Ureter (tissue), 1 donor: ENCODE measurements around the gene SLC7A7. TPM values are rescaled to one million over a fixed set of nuclear protein-coding genes. Genes with fewer than 3 reads are reported as not detected.
"Not testable (repeated sequence)": the region's sequence is repeated elsewhere in the genome, so short reads cannot be mapped to it uniquely, and the experiment has no call there.

Experiments used
- DNase-seq: peaks from one replicate; pipeline ENCODE4 v3.0.0-alpha.2; 2020; ENCODE audit warnings: low spot score
- total RNA-seq: library from RNA; stranded (reverse); gene quantifications from one replicate; pipeline ENCODE4 v1.2.4, GENCODE V29; 2023
- donor health status: DM: yes; HTN: yes; CAD: no.

Gene SLC7A7
- total RNA-seq, 1 donor from 2014 or later = 10.6 TPM

DNA sequence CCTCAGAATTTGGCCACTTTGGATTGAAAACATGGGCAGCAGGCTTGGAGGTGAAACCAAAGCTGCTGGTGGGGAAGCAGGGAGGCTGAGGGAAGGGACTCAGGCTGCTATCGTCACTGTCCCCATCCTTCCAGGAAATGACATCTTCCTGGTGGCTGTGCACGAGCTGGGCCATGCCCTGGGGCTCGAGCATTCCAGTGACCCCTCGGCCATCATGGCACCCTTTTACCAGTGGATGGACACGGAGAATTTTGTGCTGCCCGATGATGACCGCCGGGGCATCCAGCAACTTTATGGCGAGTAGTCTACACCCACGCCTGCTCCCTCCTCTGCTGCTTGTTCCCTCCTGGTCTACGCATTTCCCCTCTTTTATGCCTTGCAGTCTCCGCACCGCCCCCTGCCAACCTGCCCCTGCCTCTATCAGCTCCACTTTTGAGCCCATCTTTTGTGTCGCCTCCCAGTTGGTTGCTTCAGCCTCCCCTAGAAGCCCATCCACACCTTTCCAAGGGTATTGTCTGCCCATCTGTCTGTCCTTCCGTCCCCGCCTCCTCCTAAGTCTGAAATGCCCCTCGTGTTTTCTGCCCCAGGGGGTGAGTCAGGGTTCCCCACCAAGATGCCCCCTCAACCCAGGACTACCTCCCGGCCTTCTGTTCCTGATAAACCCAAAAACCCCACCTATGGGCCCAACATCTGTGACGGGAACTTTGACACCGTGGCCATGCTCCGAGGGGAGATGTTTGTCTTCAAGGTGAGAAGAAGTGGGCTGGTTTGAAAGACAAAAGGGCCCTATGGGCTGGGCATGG lies 28.1 kb upstream of the SLC7A7 start:
- DNase-seq = no peak

DNA sequence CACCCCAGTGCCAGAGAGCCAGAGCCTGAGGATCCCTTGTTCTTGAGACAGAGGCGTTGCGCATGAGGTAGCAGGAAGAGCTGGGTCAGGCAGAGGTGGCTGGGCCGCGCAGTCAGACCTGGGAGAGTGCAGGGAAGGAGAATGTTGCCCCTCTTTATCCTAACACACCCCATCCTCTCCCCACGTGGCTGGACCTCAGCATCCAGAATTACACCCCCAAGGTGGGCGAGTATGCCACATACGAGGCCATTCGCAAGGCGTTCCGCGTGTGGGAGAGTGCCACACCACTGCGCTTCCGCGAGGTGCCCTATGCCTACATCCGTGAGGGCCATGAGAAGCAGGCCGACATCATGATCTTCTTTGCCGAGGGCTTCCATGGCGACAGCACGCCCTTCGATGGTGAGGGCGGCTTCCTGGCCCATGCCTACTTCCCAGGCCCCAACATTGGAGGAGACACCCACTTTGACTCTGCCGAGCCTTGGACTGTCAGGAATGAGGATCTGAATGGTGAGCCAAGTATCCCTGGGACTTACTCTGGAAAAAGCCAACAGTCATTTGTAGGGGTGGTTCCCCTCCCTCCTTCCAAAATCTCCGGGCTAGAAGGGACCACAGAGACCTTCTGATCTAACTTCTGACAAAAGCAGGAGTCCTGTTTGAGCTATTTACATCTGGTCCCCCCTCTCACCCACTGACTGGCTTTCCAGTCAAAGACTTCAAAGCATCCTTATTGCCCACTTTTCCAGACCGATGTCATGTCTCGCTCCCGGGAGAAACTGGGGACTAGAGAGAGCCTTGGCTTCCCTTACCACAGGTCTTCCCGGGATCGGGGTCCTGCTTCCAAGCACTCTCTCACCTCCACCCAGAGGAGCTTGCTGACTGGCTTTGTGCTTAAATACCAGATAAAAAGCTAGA lies 27.2 kb upstream of the SLC7A7 start:
- DNase-seq = no peak

DNA sequence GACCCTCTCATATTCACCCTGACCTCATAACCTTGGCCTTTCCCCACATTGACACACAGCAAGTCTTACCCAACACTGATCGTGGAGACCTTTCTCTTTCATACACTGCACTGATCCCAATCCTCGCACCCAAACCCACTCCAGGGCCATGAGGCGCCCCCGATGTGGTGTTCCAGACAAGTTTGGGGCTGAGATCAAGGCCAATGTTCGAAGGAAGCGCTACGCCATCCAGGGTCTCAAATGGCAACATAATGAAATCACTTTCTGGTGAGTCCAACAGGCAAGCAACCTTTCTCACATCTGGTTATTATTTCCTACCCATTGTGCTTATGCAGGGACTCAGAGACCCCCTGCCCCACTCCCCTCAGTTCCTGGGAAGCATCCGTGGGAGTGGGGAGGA lies 26.5 kb upstream of the SLC7A7 start:
- DNase-seq = no peak

DNA sequence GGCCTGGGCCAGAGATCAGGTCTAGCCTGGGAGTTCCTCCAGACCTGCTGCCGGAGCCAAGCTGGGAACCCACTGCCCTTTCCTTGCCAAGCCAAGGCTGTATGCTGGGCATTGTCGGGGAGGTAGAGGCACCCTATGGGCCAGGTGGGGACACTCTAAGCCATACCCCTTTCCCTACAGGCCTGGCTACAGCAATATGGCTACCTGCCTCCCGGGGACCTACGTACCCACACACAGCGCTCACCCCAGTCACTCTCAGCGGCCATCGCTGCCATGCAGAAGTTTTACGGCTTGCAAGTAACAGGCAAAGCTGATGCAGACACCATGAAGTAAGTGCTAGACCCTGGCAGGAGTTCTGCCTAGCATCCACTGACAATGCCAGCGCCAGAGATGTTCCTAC lies 26.1 kb upstream of the SLC7A7 start:
- no peak for DNase-seq

DNA sequence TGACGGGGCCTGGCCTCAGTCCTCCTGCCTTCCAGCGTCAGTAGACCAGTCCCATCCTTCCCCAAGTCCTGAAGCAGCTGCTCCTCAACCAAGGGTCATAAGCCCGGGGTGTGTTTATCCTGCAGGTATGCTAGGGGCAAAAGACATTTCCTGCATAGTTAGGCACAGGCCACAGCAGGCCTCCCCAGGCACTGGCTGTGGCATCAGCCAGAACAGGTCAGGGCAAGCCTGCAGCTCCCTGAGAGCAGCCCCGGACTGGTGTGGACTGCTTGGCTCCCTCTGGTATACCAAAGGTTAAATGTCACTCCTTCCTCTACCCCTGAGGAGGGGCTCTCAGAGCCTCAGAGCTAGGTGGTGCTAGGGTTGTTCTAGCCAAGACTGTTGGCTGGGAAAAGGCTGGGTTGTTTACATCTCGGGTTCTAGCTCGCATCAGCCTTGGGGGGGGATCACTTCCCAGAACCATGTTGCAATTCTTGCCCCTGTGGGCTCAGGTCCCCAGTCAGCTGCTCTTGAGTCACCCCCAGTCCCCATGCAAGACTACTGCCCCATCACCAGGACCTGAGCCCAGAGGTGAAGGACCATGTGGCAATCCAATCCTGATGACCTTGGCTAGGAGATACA lies 24.0 kb upstream of the SLC7A7 start:
- DNase-seq = peak; percentile 74

DNA sequence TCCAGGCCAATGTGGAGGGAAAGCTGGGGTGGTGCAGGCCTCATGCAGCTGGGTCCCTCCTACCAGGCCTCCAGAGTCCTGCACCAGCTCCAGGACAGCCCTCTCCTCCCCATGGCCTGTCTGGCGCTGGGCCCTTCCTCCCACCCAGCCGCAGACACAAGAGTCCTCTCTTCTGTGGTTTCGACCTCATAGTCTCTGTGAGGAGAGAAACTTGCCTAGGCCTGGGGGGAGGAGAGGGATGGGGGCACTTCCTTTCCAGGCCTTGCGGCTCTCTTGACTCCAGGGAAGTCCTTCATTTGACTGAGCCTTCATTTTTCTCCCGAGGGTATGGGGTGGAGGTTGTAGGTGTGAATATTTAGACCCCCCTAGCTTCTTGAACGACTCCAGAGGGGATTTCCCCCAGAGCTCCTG lies 23.4 kb upstream of the SLC7A7 start:
- no peak for DNase-seq

DNA sequence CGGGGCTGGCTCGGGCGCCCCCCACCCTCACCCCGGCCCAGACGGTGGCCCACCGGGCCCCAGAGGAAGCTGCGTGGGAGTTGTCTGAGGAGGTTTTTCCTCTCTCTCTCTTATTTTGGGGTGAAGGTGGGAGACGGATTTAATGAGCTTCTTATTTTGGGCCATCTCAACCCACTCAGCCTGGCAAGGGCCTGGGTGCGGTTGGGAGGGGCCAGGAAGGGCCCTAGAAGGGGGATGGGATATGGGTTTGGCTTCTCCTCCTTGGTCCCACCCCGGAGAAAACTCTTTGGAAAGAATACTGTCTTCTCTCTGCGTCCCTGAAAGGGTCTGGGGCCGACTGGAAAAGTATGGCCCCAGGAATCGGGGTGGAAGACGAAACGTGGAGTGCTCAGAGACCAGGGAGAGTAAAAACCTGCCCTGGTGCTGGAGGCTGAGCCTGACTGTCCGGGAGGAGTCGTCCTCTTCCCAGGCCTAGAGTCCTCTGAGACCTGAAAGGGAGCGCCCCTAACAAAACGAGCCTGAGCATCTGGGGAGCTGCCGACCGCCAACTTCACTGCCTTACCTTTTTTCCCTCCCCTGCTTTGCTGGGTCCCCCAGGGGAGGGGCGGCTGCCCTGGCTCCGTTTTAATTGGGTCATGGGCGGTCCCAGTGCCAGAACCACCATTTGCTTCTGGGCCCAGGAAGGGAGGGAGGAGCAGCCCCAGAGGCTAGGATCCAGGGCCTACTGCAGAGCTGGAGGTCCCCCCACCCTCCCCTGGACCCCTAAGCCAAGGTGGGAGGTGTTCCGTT lies 22.7 kb upstream of the SLC7A7 start:
- peak; percentile 84 for DNase-seq

DNA sequence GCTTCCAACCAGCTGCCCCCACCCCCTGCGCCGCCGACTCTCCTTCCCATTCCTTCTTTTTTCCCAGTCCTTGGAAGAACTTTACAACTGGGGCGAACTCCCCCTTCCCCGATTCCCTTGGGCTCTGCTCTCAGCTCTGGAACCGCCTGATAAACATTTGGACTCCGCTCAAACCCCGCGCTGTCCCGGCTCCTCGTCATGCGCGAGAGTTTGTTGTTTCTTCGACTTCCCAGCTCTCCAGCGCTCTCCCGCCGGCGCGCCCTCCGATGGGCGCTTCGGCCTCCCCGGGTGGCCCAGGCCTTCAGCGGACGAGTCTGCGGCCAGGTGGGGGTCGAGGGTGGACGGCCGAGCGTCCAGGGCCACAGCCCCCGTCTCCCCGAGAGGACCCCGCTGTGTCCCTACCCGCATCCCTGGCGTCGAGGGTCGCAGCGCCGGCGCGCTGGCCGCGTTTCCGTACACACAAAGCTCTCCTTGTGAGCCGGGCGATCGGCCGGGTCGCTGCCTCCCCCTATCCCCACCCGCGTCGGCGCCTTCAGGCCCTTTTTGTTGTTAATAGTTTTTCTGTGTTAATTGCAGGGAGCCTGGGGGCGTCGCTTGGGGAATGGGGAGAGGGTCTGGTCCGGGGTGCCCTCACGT lies 22.0 kb upstream of the SLC7A7 start:
- peak; percentile 72 for DNase-seq

DNA sequence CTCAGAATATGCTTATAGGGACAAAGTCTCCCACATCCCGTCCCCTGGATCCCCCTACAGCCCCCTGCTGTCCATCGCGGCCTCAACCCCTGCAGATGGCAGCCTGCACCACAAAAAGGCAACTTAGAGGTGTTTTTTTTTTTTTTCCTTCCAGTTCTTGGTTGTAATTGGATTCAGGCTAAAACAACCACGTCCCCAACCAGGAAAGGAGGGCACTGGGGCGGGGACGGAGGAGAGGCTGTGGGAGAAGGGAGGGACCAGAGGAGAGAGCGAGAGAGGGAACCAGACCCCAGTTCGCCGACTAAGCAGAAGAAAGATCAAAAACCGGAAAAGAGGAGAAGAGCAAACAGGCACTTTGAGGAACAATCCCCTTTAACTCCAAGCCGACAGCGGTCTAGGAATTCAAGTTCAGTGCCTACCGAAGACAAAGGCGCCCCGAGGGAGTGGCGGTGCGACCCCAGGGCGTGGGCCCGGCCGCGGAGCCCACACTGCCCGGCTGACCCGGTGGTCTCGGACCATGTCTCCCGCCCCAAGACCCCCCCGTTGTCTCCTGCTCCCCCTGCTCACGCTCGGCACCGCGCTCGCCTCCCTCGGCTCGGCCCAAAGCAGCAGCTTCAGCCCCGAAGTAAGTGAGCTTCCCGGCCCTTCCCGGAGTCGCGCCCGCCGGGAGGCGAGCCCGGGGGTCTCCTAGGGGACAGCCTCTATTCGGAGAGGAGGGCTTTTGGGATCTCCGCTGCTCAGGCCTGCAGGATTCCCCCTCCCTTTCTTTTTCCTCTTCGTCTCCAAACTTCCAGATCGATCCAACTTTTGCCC lies 21.3 kb upstream of the SLC7A7 start, which contains the start of gene MMP14:
Gene MMP14, plus strand, starts transcription at position 285 of the 813 bp plus-strand sequence. Its CDS starts 233 bp downstream, at position 518.
- DNase-seq = peak; percentile 90

DNA sequence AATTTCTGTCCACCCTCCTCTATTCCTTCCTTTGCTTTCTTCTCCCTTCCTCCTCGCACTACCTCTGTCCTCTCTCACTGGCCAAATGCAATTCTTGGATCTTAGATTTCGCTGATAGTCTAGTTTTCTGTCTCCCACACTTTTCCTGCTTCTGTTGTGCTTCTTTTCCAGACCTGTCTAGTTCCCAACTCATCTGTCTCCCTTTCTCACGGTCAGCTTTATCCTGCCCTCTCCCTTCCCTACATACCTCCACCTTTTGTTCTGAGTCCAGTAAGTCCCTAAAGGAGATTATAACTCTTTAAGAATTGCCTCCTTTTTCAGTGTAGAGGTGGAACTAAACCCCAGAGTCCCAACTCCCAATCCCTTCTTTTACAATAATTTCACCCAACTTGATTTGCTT lies 20.3 kb upstream of the SLC7A7 start:
- DNase-seq = no peak

DNA sequence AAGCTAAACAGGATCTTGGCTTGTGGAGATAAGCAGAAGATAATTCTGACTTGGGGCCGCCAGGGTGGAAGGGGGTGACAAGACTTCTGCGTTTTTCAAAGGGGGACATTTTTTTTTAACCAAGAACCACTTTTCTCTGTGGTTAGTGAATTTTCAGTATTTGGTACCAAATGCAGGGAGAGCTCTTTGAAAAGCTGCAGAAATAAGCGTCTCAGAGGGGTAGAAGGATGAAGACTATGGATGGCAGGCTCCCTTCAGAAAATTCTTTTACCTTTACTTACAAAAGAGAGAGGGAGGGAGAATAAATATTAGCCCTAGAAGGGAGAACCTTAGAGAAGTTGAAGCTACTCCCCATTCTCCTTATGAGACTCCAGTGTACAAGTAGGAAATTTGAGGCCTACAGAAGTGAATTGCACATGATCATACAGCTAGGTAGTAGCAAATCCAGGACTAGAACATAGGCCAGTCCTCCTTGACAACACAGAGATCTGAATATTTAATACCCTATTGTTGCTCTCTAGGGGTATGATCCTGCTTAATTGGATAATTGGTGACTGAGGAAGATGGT lies 15.3 kb upstream of the SLC7A7 start:
- no peak for DNase-seq

DNA sequence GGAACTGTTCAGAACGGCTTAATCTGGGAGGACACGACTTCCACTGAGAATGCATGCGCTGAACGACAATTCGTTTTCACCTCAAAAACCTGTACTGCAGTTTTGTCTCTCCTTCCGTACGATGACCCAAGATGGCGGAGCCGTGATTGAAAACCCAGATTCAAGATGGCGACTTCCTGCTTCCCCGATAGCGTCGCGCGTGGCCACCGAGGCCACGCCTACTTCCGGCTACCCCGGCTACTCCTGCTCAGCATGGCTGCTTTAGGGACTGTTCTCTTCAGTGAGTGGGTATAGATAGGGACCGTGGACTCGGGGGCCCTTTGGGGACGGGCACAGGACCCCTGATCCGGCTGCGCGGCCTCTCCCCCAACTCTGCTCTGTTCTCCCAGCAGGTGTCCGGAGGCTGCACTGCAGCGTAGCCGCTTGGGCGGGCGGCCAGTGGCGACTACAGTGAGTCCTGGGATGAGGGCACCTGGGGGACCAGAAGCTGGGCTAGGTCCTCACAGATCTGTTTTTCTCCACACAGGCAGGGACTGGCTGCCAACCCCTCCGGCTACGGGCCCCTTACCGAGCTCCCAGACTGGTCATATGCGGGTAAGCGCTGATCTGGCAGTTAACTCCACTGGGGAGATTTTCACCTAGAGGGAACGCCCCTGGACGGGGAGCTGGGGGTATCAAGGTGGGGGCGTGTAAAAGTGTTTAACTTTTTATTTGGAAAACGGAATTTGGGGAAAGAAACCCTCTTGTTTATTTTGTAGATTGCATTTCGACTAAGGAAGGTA lies 14.6 kb upstream of the SLC7A7 start, which contains the start of gene MRPL52:
Gene MRPL52, plus strand, starts transcription at position 227 of the 782 bp plus-strand sequence. Its CDS starts 26 bp downstream, at position 253.
- peak; percentile 93 for DNase-seq

DNA sequence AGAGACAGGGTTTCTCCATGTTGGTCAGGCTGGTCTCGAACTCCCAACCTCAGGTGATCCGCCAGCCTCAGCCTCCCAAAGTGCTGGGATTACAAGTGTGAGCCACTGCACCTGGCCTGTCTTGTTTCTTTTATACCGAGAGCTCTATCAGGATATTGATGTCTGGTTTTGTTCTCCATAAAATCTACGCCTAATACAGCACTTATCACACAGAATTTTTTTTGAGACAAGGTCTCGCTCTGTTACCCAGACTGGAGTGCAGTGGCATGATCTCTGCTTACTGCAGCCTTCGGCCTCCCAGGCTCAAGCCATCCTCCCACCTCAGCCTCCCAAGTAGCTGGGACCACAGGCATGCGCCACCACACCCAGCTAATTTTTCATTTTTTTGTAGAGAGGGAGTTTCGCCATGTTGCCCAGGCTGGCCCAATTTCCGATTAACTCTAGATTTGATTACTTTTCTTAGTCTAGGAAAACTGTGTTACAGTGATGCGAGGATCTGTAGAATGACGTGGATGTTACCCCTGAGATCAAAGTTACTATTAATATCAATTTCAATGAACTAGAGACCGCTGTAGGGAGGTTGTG lies 13.9 kb upstream of the SLC7A7 start:
- not testable (repeated sequence) for DNase-seq

DNA sequence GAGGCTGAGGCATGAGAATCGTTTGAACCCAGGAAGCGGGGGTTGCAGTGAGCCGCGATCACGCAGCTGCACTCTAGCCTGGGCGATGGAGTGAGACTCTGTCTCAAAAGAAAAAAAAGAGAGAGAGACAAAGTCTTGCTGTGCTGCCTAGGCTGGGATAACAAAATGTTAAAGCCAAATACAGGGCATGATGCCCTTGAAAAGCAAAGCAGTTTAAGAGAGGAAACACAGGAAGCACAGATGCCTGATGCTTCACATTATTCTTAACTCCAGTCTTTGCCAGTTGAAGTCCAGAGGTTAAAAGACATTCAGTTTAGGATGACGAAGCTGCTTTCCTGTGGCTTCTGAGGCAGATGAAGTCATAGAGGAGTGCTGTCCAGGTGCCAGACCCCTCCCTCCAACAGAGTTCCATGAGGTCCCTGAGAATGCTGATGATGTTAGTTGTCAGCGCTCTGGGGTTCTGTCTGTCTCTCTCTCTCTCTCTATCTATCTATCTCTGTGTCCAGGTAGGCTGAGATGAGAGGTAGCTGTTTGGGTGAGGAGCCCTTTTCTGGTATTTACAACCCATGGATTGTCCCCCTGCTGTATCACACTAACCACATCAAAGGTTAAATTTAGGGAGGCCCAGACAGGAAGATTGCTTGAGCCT lies 9.6 kb upstream of the SLC7A7 start:
- DNase-seq = no peak

DNA sequence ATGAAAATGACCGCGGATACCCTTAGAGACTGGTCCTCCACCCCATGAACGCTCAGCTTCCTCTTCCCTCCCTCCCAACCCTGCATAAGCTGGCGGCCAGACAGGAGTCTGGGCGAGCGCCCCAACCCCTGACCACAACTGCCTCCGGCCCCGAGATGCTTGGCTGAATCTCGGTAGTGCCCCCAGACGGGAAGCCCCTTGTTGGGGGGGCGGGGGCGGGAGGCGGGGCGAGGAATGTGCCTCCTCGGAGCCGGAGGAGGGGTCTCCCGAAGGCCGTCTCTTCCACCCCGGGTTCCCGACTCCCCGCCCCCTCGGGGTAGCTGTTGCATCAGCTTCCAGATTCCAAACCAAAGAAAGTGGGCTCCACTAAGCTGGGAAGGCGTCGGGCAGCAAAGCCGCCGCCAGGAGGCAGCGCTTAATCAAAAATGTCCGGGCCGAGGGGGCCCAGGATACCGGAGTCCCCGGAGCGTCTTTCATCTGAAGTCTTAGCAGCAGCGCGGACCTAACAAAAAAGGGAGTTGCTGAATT lies 7.4 kb upstream of the SLC7A7 start:
- DNase-seq = peak; percentile 83

DNA sequence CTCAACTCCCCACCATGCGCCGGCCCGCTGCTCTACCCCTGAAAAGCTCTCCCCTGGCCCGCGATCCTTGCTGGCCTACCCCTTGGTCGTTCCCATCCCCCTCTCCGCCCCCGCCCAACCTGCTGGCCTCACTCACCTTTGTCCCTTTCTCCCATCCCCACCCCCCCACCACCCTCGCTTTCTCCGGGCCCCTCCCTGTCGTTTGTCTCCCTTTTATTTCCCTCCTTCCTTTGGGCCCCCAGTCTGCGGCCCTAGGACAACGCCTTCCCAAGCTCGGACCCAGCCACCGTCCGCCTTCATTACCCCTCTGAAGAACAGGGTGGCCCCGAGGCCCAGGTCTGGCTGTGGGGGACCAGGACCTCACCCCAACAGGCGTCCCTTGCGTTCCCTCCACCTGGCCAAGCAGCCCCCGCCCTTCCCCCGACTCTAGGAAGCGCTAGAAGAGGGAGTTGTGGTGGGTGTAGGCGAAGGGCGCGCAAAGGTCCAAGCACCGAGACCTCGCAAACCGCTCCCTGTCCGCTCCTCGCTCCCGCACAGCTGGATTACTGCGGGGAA lies 6.9 kb upstream of the SLC7A7 start:
- DNase-seq = no peak
